ENCODE data around the gene UBE3A.

The UBE3A gene

DNA sequence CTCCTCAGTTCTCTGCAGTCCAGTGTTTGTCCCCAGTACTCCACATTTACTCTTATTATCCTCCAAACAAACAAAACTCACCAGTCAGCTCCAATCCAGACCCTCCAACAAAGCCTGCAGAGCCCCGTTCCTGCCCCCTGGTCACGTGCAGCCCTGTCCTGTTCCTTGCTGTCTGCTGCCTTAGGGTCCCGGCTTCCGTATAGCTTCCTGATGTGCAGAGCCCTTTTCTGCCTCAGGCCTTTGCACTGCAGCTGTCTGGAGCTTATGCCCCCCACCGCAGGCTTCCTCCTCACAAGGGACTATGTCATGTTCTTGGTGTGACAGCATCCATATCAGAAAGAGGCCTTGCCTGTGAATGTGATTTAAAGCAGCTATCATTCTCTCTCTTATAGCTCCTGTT is 39.0 kb upstream of the UBE3A start:
- H2BK5ac ChIP-seq (ENCODE audit: low read length) = no peak overlapping the region
- no peak overlapping the region for H2BK15ac ChIP-seq (replicated peaks; ENCODE audit: low read depth)
- H3K23ac ChIP-seq (ENCODE audit: low read length) = no peak overlapping the region
- H3K27ac ChIP-seq (ENCODE audit: low read depth, low read length) = no peak overlapping the region
- no peak overlapping the region for H4K8ac ChIP-seq (ENCODE audit: low read depth, low read length)
- no peak overlapping the region for H3K9ac ChIP-seq (ENCODE audit: low read length)
- no peaks in the 10 kb centered on the region for H3K79me2 ChIP-seq (ENCODE audit: control insufficient read depth, insufficient read depth, low read length)
- H3K56ac ChIP-seq (ENCODE audit: low read length) = no peak overlapping the region
- H3K4me1 ChIP-seq (ENCODE audit: control insufficient read depth, low read depth, low read length) = peaks cover 6% of the 10 kb centered on the region
- H3K4me3 ChIP-seq (ENCODE audit: low read length) = no peak overlapping the region
- no peak overlapping the region for H2AK5ac ChIP-seq (ENCODE audit: low read length)
- no peaks in the 10 kb centered on the region for H3K36me3 ChIP-seq (ENCODE audit: control insufficient read depth, insufficient read depth, low read length)
- H3K4me2 ChIP-seq (ENCODE audit: low read length) = no peak overlapping the region
- no peak overlapping the region for H3K18ac ChIP-seq (ENCODE audit: low read length)
- no CpG with 5 or more reads among the region's 5 CpGs for WGBS (ENCODE audit: extremely low coverage, insufficient coverage, low lambda C conversion rate)
- no peak for DNase-seq
- H2BK120ac ChIP-seq (ENCODE audit: low read depth, low read length) = no peak overlapping the region
- H3K4ac ChIP-seq (ENCODE audit: low read depth, low read length) = no peak overlapping the region
- H4K5ac ChIP-seq (ENCODE audit: low read length) = no peak overlapping the region
- H3K79me1 ChIP-seq (ENCODE audit: low read length) = no peaks in the 10 kb centered on the region
- H3K27me3 ChIP-seq (ENCODE audit: insufficient read depth, low read length, poor library complexity) = no peaks in the 10 kb centered on the region

DNA sequence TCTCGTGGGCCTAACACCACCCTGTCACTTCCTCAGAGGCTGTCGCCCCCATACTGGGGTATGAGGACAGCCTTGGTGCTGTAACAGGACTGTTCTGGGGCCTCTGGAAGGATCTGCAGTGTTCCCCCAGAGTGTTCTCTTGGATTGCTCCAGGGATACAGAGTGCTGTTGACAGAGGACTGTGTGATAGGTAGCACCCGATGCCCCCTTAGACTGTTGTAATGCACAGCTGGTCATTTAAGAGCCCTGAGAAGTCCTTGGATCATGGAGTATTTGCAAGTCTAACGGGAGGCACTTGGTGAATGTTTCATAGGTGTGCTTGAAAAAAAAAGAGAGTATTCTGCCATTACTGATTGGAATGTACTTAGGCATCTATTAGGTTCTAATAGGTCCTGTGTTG is 35.4 kb upstream of the UBE3A start:
- no peak for DNase-seq
- Histone ChIP-seq H3K79me2 (ENCODE audit: control insufficient read depth, insufficient read depth, low read length) (no peaks in the 10 kb centered on the region), H2AK5ac (ENCODE audit: low read length) (no peak overlapping the region), H3K9ac (ENCODE audit: low read length) (no peak overlapping the region), H4K5ac (ENCODE audit: low read length) (no peak overlapping the region), H2BK120ac (ENCODE audit: low read depth, low read length) (no peak overlapping the region), H3K18ac (ENCODE audit: low read length) (no peak overlapping the region), H2BK15ac (replicated peaks; ENCODE audit: low read depth) (no peak overlapping the region), H3K4ac (ENCODE audit: low read depth, low read length) (no peak overlapping the region), H4K8ac (ENCODE audit: low read depth, low read length) (no peak overlapping the region), H3K4me3 (ENCODE audit: low read length) (no peak overlapping the region), H3K79me1 (ENCODE audit: low read length) (no peaks in the 10 kb centered on the region), H3K27ac (ENCODE audit: low read depth, low read length) (no peak overlapping the region), H3K36me3 (ENCODE audit: control insufficient read depth, insufficient read depth, low read length) (no peaks in the 10 kb centered on the region), H2BK5ac (ENCODE audit: low read length) (no peak overlapping the region), H3K56ac (ENCODE audit: low read length) (no peak overlapping the region), H3K27me3 (ENCODE audit: insufficient read depth, low read length, poor library complexity) (no peaks in the 10 kb centered on the region), H3K23ac (ENCODE audit: low read length) (no peak overlapping the region), H3K4me1 (ENCODE audit: control insufficient read depth, low read depth, low read length) (no peaks in the 10 kb centered on the region), H3K4me2 (ENCODE audit: low read length) (no peak overlapping the region)
- WGBS (ENCODE audit: extremely low coverage, insufficient coverage, low lambda C conversion rate) = no CpG with 5 or more reads among the region's 4 CpGs

DNA sequence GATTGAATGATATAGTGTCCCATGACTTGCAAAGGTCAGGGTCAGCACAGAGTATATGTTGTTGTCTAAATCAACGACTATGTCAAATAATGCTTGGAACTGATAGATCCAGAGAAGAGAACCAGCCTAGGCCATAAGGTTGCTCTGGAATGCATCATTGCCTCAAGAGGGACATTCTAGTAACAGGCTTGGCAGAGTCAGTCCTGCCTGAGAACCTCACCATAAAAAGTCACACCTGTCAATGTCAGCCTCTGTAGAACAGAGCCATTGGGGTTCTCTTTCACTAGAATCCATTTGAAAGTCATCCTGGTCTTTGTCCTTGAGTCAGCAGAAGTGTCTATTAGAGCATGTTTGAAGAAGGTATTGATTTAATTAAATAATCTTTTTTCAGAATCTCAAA is 31.4 kb upstream of the UBE3A start:
- H2BK15ac ChIP-seq (replicated peaks; ENCODE audit: low read depth) = no peak overlapping the region
- no peaks in the 10 kb centered on the region for H3K79me1 ChIP-seq (ENCODE audit: low read length)
- no peaks in the 10 kb centered on the region for H3K79me2 ChIP-seq (ENCODE audit: control insufficient read depth, insufficient read depth, low read length)
- H2BK120ac ChIP-seq (ENCODE audit: low read depth, low read length) = no peak overlapping the region
- no peaks in the 10 kb centered on the region for H3K4me1 ChIP-seq (ENCODE audit: control insufficient read depth, low read depth, low read length)
- no peak overlapping the region for H3K27ac ChIP-seq (ENCODE audit: low read depth, low read length)
- H3K27me3 ChIP-seq (ENCODE audit: insufficient read depth, low read length, poor library complexity) = no peaks in the 10 kb centered on the region
- H3K4me3 ChIP-seq (ENCODE audit: low read length) = no peak overlapping the region
- DNase-seq = no peak
- H3K36me3 ChIP-seq (ENCODE audit: control insufficient read depth, insufficient read depth, low read length) = no peaks in the 10 kb centered on the region
- H3K56ac ChIP-seq (ENCODE audit: low read length) = no peak overlapping the region
- no peak overlapping the region for H2AK5ac ChIP-seq (ENCODE audit: low read length)
- no CpG with 5 or more reads among the region's 1 CpG for WGBS (ENCODE audit: extremely low coverage, insufficient coverage, low lambda C conversion rate)
- H3K4me2 ChIP-seq (ENCODE audit: low read length) = no peak overlapping the region
- no peak overlapping the region for H4K8ac ChIP-seq (ENCODE audit: low read depth, low read length)
- H4K5ac ChIP-seq (ENCODE audit: low read length) = no peak overlapping the region
- H3K23ac ChIP-seq (ENCODE audit: low read length) = no peak overlapping the region
- H3K4ac ChIP-seq (ENCODE audit: low read depth, low read length) = no peak overlapping the region
- no peak overlapping the region for H2BK5ac ChIP-seq (ENCODE audit: low read length)
- no peak overlapping the region for H3K9ac ChIP-seq (ENCODE audit: low read length)
- no peak overlapping the region for H3K18ac ChIP-seq (ENCODE audit: low read length)

DNA sequence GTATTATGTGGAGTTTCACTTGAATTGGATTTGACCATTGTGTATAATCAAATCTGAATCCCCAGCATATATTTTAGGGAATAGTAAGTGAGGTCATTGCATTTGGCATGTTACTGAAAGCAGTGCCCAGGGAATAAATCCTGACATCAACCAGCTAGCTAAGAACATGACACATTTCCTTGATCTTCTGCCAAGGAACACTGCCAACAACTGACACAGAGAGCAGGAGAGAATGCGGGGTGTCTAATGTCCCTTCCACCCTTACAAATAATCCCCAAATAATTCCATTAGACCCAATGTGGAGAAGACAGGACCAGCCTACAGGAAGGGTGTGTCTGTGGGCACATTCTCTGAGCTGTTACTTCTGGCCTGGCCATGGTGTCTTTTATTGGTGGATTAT is 30.6 kb upstream of the UBE3A start:
- no peak overlapping the region for H3K18ac ChIP-seq (ENCODE audit: low read length)
- H3K9ac ChIP-seq (ENCODE audit: low read length) = no peak overlapping the region
- H3K79me2 ChIP-seq (ENCODE audit: control insufficient read depth, insufficient read depth, low read length) = no peaks in the 10 kb centered on the region
- H2AK5ac ChIP-seq (ENCODE audit: low read length) = no peak overlapping the region
- no peak overlapping the region for H3K4me3 ChIP-seq (ENCODE audit: low read length)
- H3K27me3 ChIP-seq (ENCODE audit: insufficient read depth, low read length, poor library complexity) = no peaks in the 10 kb centered on the region
- no peaks in the 10 kb centered on the region for H3K4me1 ChIP-seq (ENCODE audit: control insufficient read depth, low read depth, low read length)
- no peak for DNase-seq
- H4K5ac ChIP-seq (ENCODE audit: low read length) = no peak overlapping the region
- H3K27ac ChIP-seq (ENCODE audit: low read depth, low read length) = no peak overlapping the region
- no peak overlapping the region for H2BK5ac ChIP-seq (ENCODE audit: low read length)
- H3K23ac ChIP-seq (ENCODE audit: low read length) = no peak overlapping the region
- H2BK120ac ChIP-seq (ENCODE audit: low read depth, low read length) = no peak overlapping the region
- H3K79me1 ChIP-seq (ENCODE audit: low read length) = no peaks in the 10 kb centered on the region
- no peak overlapping the region for H3K4me2 ChIP-seq (ENCODE audit: low read length)
- H2BK15ac ChIP-seq (replicated peaks; ENCODE audit: low read depth) = no peak overlapping the region
- no peak overlapping the region for H3K56ac ChIP-seq (ENCODE audit: low read length)
- H3K4ac ChIP-seq (ENCODE audit: low read depth, low read length) = no peak overlapping the region
- H4K8ac ChIP-seq (ENCODE audit: low read depth, low read length) = no peak overlapping the region
- no CpG with 5 or more reads among the region's 1 CpG for WGBS (ENCODE audit: extremely low coverage, insufficient coverage, low lambda C conversion rate)
- H3K36me3 ChIP-seq (ENCODE audit: control insufficient read depth, insufficient read depth, low read length) = no peaks in the 10 kb centered on the region

DNA sequence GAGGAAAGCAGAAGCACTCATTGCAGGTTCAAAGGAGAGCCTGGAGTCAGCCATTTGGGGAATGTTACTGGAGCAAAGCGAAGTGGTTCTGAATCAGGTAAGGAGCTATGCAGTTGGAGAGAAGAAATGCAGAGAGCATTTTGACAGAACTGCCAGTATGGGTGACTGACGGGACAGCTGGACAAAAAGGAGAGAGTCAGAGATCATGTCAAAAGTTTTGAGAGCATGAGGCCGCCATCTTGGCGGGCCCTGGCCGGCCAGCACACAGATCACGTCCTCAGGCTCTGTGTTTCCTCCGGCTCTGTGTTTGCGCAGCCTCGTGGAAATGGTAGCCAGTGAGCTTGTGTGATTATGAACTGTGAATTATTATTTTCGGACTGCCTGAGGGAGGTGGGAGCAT is 29.8 kb upstream of the UBE3A start:
- Histone ChIP-seq H3K79me1 (ENCODE audit: low read length) (no peaks in the 10 kb centered on the region), H2BK120ac (ENCODE audit: low read depth, low read length) (no peak overlapping the region), H3K23ac (ENCODE audit: low read length) (no peak overlapping the region), H3K4ac (ENCODE audit: low read depth, low read length) (no peak overlapping the region), H3K4me3 (ENCODE audit: low read length) (no peak overlapping the region), H2BK5ac (ENCODE audit: low read length) (no peak overlapping the region), H4K8ac (ENCODE audit: low read depth, low read length) (no peak overlapping the region), H3K9ac (ENCODE audit: low read length) (no peak overlapping the region), H3K4me2 (ENCODE audit: low read length) (no peak overlapping the region), H3K56ac (ENCODE audit: low read length) (no peak overlapping the region), H4K5ac (ENCODE audit: low read length) (no peak overlapping the region), H2AK5ac (ENCODE audit: low read length) (no peak overlapping the region), H3K18ac (ENCODE audit: low read length) (no peak overlapping the region), H3K27ac (ENCODE audit: low read depth, low read length) (no peak overlapping the region), H3K27me3 (ENCODE audit: insufficient read depth, low read length, poor library complexity) (no peaks in the 10 kb centered on the region), H3K4me1 (ENCODE audit: control insufficient read depth, low read depth, low read length) (no peaks in the 10 kb centered on the region), H3K79me2 (ENCODE audit: control insufficient read depth, insufficient read depth, low read length) (no peaks in the 10 kb centered on the region), H2BK15ac (replicated peaks; ENCODE audit: low read depth) (no peak overlapping the region), H3K36me3 (ENCODE audit: control insufficient read depth, insufficient read depth, low read length) (no peaks in the 10 kb centered on the region)
- DNase-seq = no peak
- no CpG with 5 or more reads among the region's 10 CpGs for WGBS (ENCODE audit: extremely low coverage, insufficient coverage, low lambda C conversion rate)

DNA sequence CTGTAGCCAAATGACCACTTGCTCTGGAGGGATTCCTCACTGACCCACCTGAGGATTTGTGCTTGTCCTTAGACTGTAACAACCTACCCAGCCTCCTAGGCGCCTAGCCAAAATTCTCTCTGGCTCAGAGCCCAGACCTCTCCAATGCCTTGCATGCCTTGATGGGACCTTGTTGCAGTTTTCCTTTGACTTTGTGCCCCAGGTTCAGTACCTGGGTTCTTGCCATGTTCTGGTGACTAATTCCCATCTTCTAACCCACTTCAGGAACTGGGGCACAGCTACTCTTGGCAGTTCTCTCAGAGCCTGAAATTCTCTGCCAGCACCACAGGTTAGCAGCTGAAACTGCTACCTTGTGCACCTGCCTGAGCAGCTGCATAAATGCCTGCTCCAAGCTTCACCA is 27.0 kb upstream of the UBE3A start:
- no peaks in the 10 kb centered on the region for H3K79me1 ChIP-seq (ENCODE audit: low read length)
- H3K18ac ChIP-seq (ENCODE audit: low read length) = no peak overlapping the region
- no peak overlapping the region for H2AK5ac ChIP-seq (ENCODE audit: low read length)
- H3K4me3 ChIP-seq (ENCODE audit: low read length) = no peak overlapping the region
- H4K5ac ChIP-seq (ENCODE audit: low read length) = no peak overlapping the region
- H3K36me3 ChIP-seq (ENCODE audit: control insufficient read depth, insufficient read depth, low read length) = no peaks in the 10 kb centered on the region
- no peak overlapping the region for H3K56ac ChIP-seq (ENCODE audit: low read length)
- no peak overlapping the region for H3K23ac ChIP-seq (ENCODE audit: low read length)
- H2BK5ac ChIP-seq (ENCODE audit: low read length) = no peak overlapping the region
- no peak for DNase-seq
- no peak overlapping the region for H3K9ac ChIP-seq (ENCODE audit: low read length)
- H2BK120ac ChIP-seq (ENCODE audit: low read depth, low read length) = no peak overlapping the region
- no CpG with 5 or more reads among the region's 1 CpG for WGBS (ENCODE audit: extremely low coverage, insufficient coverage, low lambda C conversion rate)
- no peak overlapping the region for H3K4ac ChIP-seq (ENCODE audit: low read depth, low read length)
- no peak overlapping the region for H2BK15ac ChIP-seq (replicated peaks; ENCODE audit: low read depth)
- H3K4me1 ChIP-seq (ENCODE audit: control insufficient read depth, low read depth, low read length) = no peaks in the 10 kb centered on the region
- H3K79me2 ChIP-seq (ENCODE audit: control insufficient read depth, insufficient read depth, low read length) = no peaks in the 10 kb centered on the region
- H3K27ac ChIP-seq (ENCODE audit: low read depth, low read length) = no peak overlapping the region
- no peak overlapping the region for H3K4me2 ChIP-seq (ENCODE audit: low read length)
- H3K27me3 ChIP-seq (ENCODE audit: insufficient read depth, low read length, poor library complexity) = no peaks in the 10 kb centered on the region
- H4K8ac ChIP-seq (ENCODE audit: low read depth, low read length) = no peak overlapping the region

All from mesendoderm (in vitro differentiated cells).